ENCODE measurements around the gene ARAP3.
"Not testable (repeated sequence)": the region's sequence is repeated elsewhere in the genome, so short reads cannot be mapped to it uniquely, and the experiment has no call there.

The ARAP3 gene

GRCh38 chr5:141615991-141616720 is 65.9 kb downstream of the ARAP3 start:
- ChIA-PET CTCF (interaction anchor here (1.5 to 6.2 kb wide), 2 partner anchors 21 to 23 kb away, joined by 4 to 98 read pairs; partner anchors contain the start of genes HDAC3 and RELL2), POLR2A (interaction anchor here (1.4 to 5.6 kb wide), 3 partner anchors 19 to 24 kb away, joined by 4 to 61 read pairs (median 4); partner anchors contain the start of genes HDAC3 and RELL2)
- TF ChIP-seq ZNF384 (IDR thresholded peaks at IDR 0.05), result no peak
- no peak for TF ChIP-seq SUZ12 (IDR thresholded peaks at IDR 0.05)
- no peak for TF ChIP-seq NFRKB (IDR thresholded peaks at IDR 0.05)
- no peak for TF ChIP-seq FOXK2 (IDR thresholded peaks at IDR 0.05)
- TF ChIP-seq FOXA1 (IDR thresholded peaks at IDR 0.05), result no peak
- no peak for TF ChIP-seq PKNOX1 (IDR thresholded peaks at IDR 0.05)
- TF ChIP-seq HDGF (IDR thresholded peaks at IDR 0.05; ENCODE audit: borderline replicate concordance), result no peak
- no peak for DNase-seq (ENCODE audit: extremely low spot score)

GRCh38 chr5:141613344-141613743 is 68.7 kb downstream of the ARAP3 start:
- POLR2A ChIA-PET, result interaction anchor here (1.3 kb wide), 1 partner anchor 23 kb away, joined by 4 read pairs; the partner anchor contains the start of genes HDAC3 and RELL2
- CTCF ChIA-PET, result interaction anchor here (2.3 kb wide), 1 partner anchor 21 kb away, joined by 11 read pairs; no protein-coding TSS in a partner anchor
- DNase-seq (ENCODE audit: extremely low spot score), result no peak
- TF ChIP-seq L3MBTL2 (conservative IDR thresholded peaks at IDR 0.05) (no peak), SUZ12 (IDR thresholded peaks at IDR 0.05) (no peak), FOXM1 (IDR thresholded peaks at IDR 0.05; ENCODE audit: borderline replicate concordance) (no peak), PKNOX1 (IDR thresholded peaks at IDR 0.05) (no peak), CTBP1 (IDR thresholded peaks at IDR 0.05; ENCODE audit: borderline replicate concordance) (no peak), ZNF384 (IDR thresholded peaks at IDR 0.05) (no peak), FOXK2 (IDR thresholded peaks at IDR 0.05) (no peak), TARDBP (IDR thresholded peaks at IDR 0.05) (no peak), BHLHE40 (IDR thresholded peaks at IDR 0.05; ENCODE audit: borderline replicate concordance) (no peak), SP1 (IDR thresholded peaks at IDR 0.05) (no peak), LEF1 (IDR thresholded peaks at IDR 0.05; ENCODE audit: borderline replicate concordance) (no peak), NFRKB (IDR thresholded peaks at IDR 0.05) (no peak), HDGF (IDR thresholded peaks at IDR 0.05; ENCODE audit: borderline replicate concordance) (no peak), FOXA1 (IDR thresholded peaks at IDR 0.05) (no peak)

GRCh38 chr5:141611289-141611688 is 70.7 kb downstream of the ARAP3 start:
- TF ChIP-seq LEF1 (IDR thresholded peaks at IDR 0.05; ENCODE audit: borderline replicate concordance), result no peak
- TF ChIP-seq SUZ12 (IDR thresholded peaks at IDR 0.05), result no peak
- TF ChIP-seq PKNOX1 (IDR thresholded peaks at IDR 0.05), result no peak
- TF ChIP-seq FOXA1 (IDR thresholded peaks at IDR 0.05), result no peak
- no peak for TF ChIP-seq HDGF (IDR thresholded peaks at IDR 0.05; ENCODE audit: borderline replicate concordance)
- no peak for TF ChIP-seq ELF4 (IDR thresholded peaks at IDR 0.05)
- TF ChIP-seq L3MBTL2 (conservative IDR thresholded peaks at IDR 0.05), result no peak
- no peak for TF ChIP-seq FOXK2 (IDR thresholded peaks at IDR 0.05)
- TF ChIP-seq NFRKB (IDR thresholded peaks at IDR 0.05), result no peak
- no peak for TF ChIP-seq ZNF384 (IDR thresholded peaks at IDR 0.05)
- no peak for TF ChIP-seq TARDBP (IDR thresholded peaks at IDR 0.05)
- TF ChIP-seq CTBP1 (IDR thresholded peaks at IDR 0.05; ENCODE audit: borderline replicate concordance), result no peak
- no peak for TF ChIP-seq SP1 (IDR thresholded peaks at IDR 0.05)
- TF ChIP-seq BHLHE40 (IDR thresholded peaks at IDR 0.05; ENCODE audit: borderline replicate concordance), result no peak
- POLR2A ChIA-PET, result no interaction called here
- no peak for DNase-seq (ENCODE audit: extremely low spot score)
- CTCF ChIA-PET, result no interaction called here

- POLR2A ChIA-PET, result interaction anchor here (2.1 kb wide), 1 partner anchor 26 kb away, joined by 6 read pairs; the partner anchor contains the start of genes HDAC3 and RELL2
- CTCF ChIA-PET, result interaction anchor here (0.6 to 2.5 kb wide), 2 partner anchors 9 to 339 kb away, joined by 4 to 10 read pairs; partner anchors contain the start of gene DIAPH1
These were observed 72.1 kb downstream of the ARAP3 start for GRCh38 chr5:141609921-141610320.

GRCh38 chr5:141609044-141609443 is 73.0 kb downstream of the ARAP3 start:
- no peak for DNase-seq (ENCODE audit: extremely low spot score)
- TF ChIP-seq SUZ12 (IDR thresholded peaks at IDR 0.05) (no peak), FOXK2 (IDR thresholded peaks at IDR 0.05) (no peak), HDGF (IDR thresholded peaks at IDR 0.05; ENCODE audit: borderline replicate concordance) (no peak), L3MBTL2 (conservative IDR thresholded peaks at IDR 0.05) (no peak), SP1 (IDR thresholded peaks at IDR 0.05) (no peak), BHLHE40 (IDR thresholded peaks at IDR 0.05; ENCODE audit: borderline replicate concordance) (no peak), FOXM1 (IDR thresholded peaks at IDR 0.05; ENCODE audit: borderline replicate concordance) (no peak), LEF1 (IDR thresholded peaks at IDR 0.05; ENCODE audit: borderline replicate concordance) (no peak), TARDBP (IDR thresholded peaks at IDR 0.05) (no peak), CTBP1 (IDR thresholded peaks at IDR 0.05; ENCODE audit: borderline replicate concordance) (no peak), PKNOX1 (IDR thresholded peaks at IDR 0.05) (no peak), ZNF384 (IDR thresholded peaks at IDR 0.05) (no peak), NFRKB (IDR thresholded peaks at IDR 0.05) (no peak), FOXA1 (IDR thresholded peaks at IDR 0.05) (no peak), ELF4 (IDR thresholded peaks at IDR 0.05) (no peak), ARNT (IDR thresholded peaks at IDR 0.05) (no peak)
- ChIA-PET CTCF (interaction anchor here (1.2 to 2.5 kb wide), 2 partner anchors 10 to 17 kb away, joined by 6 to 10 read pairs; partner anchors contain the start of gene DIAPH1), POLR2A (interaction anchor here (1.4 to 2.1 kb wide), 2 partner anchors 8 to 27 kb away, joined by 4 to 6 read pairs; partner anchors contain the start of genes HDAC3 and RELL2)

More at GRCh38 chr5:141609921-141610320, 72.1 kb downstream of the ARAP3 start:
- DNase-seq (ENCODE audit: extremely low spot score), result not testable (repeated sequence)

All from HEK293T (cell line).